Measurements from ENCODE around the gene CCDC40. TPM values are rescaled to one million over a fixed set of nuclear protein-coding genes. Genes with fewer than 3 reads are reported as not detected.
A peak's percentile ranks its signal among the peaks of the same experiment; 100 is the strongest.

CCDC40 gene
- total RNA-seq, 2 experiments from 2014 or later, result 0.64 to 0.77 TPM

- Mint-ChIP-seq H3K4me1 (ENCODE audit: low read depth) (peaks cover 21% of the 10 kb centered on the region), H3K4me3 (no peak overlapping the region), H3K36me3 (ENCODE audit: low read depth) (peaks cover 85% of the 10 kb centered on the region), H3K9me3 (no peaks in the 10 kb centered on the region), H3K27me3 (no peaks in the 10 kb centered on the region), H3K27ac (no peak overlapping the region)
- DNase-seq (no peak), ATAC-seq (ENCODE audit: poor library complexity) (no peak)
- ChIA-PET POLR2A (no interaction called here), CTCF (interaction anchor here (1.3 kb wide), 1 partner anchor 40 kb away, joined by 5 read pairs; the partner anchor contains the start of gene GAA)
- no peak for TF ChIP-seq CTCF (IDR thresholded peaks at IDR 0.05)
- no peaks in the 10 kb centered on the region for H3K9me3 ChIP-seq (ENCODE audit: control insufficient read depth in 1 of 2, insufficient read depth in 1 of 2, low read length in 2 of 2)
- no peaks in the 10 kb centered on the region for H3K27me3 ChIP-seq (ENCODE audit: control insufficient read depth in 1 of 2, insufficient read depth in 2 of 2, low read length in 2 of 2)
- no peak overlapping the region for H3K4me3 ChIP-seq (ENCODE audit: low read length)
- peaks cover 27% of the 10 kb centered on the region for H3K4me1 ChIP-seq (ENCODE audit: insufficient read depth, low read length)
- intact Hi-C loops (cut with DNase I, micrococcal nuclease), result loop anchor here (10.0 kb wide), 2 partner anchors 313 to 1343 kb away; no protein-coding TSS in a partner anchor
- H3K27ac ChIP-seq (ENCODE audit: low read depth in 1 of 2, low read length in 2 of 2), result no peak overlapping the region
- peaks cover 77% of the 10 kb centered on the region for H3K36me3 ChIP-seq (ENCODE audit: insufficient read depth, low read length)
Measured at GRCh38 chr17:80141463-80142165, 105.2 kb downstream of the CCDC40 start.

- ChIA-PET POLR2A (interaction anchor here (0.6 to 0.8 kb wide), 2 partner anchors 21 to 42 kb away, joined by 3 read pairs; partner anchors contain the start of gene GAA), CTCF (interaction anchor here (4.5 kb wide), 1 partner anchor 42 kb away, joined by 23 read pairs; the partner anchor contains the start of gene GAA)
- H3K27ac Mint-ChIP-seq, result no peak overlapping the region
- Histone ChIP-seq H3K27ac (ENCODE audit: low read depth in 1 of 2, low read length in 2 of 2) (no peak overlapping the region), H3K9me3 (ENCODE audit: control insufficient read depth in 1 of 2, insufficient read depth in 1 of 2, low read length in 2 of 2) (no peaks in the 10 kb centered on the region), H3K4me1 (ENCODE audit: insufficient read depth, low read length) (peaks cover 32% of the 10 kb centered on the region), H3K4me3 (ENCODE audit: low read length) (no peak overlapping the region), H3K27me3 (ENCODE audit: control insufficient read depth in 1 of 2, insufficient read depth in 2 of 2, low read length in 2 of 2) (no peaks in the 10 kb centered on the region), H3K36me3 (ENCODE audit: insufficient read depth, low read length) (peaks cover 64% of the 10 kb centered on the region)
- intact Hi-C loops (cut with DNase I, micrococcal nuclease), result loop anchor here (10.0 kb wide), 2 partner anchors 312 to 1342 kb away; no protein-coding TSS in a partner anchor
- H3K36me3 Mint-ChIP-seq (ENCODE audit: low read depth), result peaks cover 78% of the 10 kb centered on the region
- ATAC-seq (ENCODE audit: poor library complexity), result no peak
- H3K4me1 Mint-ChIP-seq (ENCODE audit: low read depth), result peaks cover 30% of the 10 kb centered on the region
- no peak for TF ChIP-seq CTCF (IDR thresholded peaks at IDR 0.05)
- no peak for DNase-seq
- no peaks in the 10 kb centered on the region for H3K9me3 Mint-ChIP-seq
- H3K4me3 Mint-ChIP-seq, result no peak overlapping the region
- no peaks in the 10 kb centered on the region for H3K27me3 Mint-ChIP-seq
Measured at GRCh38 chr17:80142929-80143328, 106.5 kb downstream of the CCDC40 start.

- H3K36me3 ChIP-seq (ENCODE audit: insufficient read depth, low read length), result peaks cover 39% of the 10 kb centered on the region
- no peaks in the 10 kb centered on the region for H3K27me3 ChIP-seq (ENCODE audit: control insufficient read depth in 1 of 2, insufficient read depth in 2 of 2, low read length in 2 of 2)
- peaks cover 54% of the 10 kb centered on the region for H3K36me3 Mint-ChIP-seq (ENCODE audit: low read depth)
- ChIA-PET CTCF (interaction anchor here (0.6 to 4.5 kb wide), 3 partner anchors 21 to 349 kb away, joined by 3 to 23 read pairs (median 3); partner anchors contain the start of gene GAA), POLR2A (interaction anchor here (0.6 to 1.5 kb wide), 4 partner anchors 44 to 307 kb away, joined by 3 to 13 read pairs (median 4); partner anchors contain the start of genes CBX4 and GAA)
- TF ChIP-seq CTCF (IDR thresholded peaks at IDR 0.05), result no peak
- H3K4me1 Mint-ChIP-seq (ENCODE audit: low read depth), result peaks cover 35% of the 10 kb centered on the region
- no peaks in the 10 kb centered on the region for H3K27me3 Mint-ChIP-seq
- intact Hi-C loops (cut with DNase I, micrococcal nuclease), result loop anchor here (2.0 to 10.0 kb wide), 7 partner anchors 43 to 1339 kb away; partner anchors contain the start of genes CCDC40 (in 1 of the 2) and GAA (in 1 of the 2)
- ATAC-seq (ENCODE audit: poor library complexity) (no peak), DNase-seq (peak in 2 of 14 experiments; percentile 13 to 19)
- no peaks in the 10 kb centered on the region for H3K9me3 ChIP-seq (ENCODE audit: control insufficient read depth in 1 of 2, insufficient read depth in 1 of 2, low read length in 2 of 2)
- H3K4me3 ChIP-seq (ENCODE audit: low read length), result peak overlapping the region; percentile 72
- H3K4me1 ChIP-seq (ENCODE audit: insufficient read depth, low read length), result peaks cover 40% of the 10 kb centered on the region
- no peak overlapping the region for H3K27ac ChIP-seq (ENCODE audit: low read depth in 1 of 2, low read length in 2 of 2)
- H3K27ac Mint-ChIP-seq, result peak overlapping the region; percentile 95
- H3K9me3 Mint-ChIP-seq, result no peaks in the 10 kb centered on the region
- peak overlapping the region; percentile 85 for H3K4me3 Mint-ChIP-seq
Measured at GRCh38 chr17:80145076-80146075, 108.9 kb downstream of the CCDC40 start.

Measured in CD4-positive, alpha-beta T cell (primary cell).